ENCODE measurements around the gene ZNF512B. TPM values are rescaled to one million over a fixed set of nuclear protein-coding genes. Genes with fewer than 3 reads are reported as not detected.
A peak's percentile ranks its signal among the peaks of the same experiment; 100 is the strongest.

ZNF512B gene
- total and polyA plus RNA-seq, 2 experiments from 2014 or later: 1.5 to 16.4 TPM

DNA sequence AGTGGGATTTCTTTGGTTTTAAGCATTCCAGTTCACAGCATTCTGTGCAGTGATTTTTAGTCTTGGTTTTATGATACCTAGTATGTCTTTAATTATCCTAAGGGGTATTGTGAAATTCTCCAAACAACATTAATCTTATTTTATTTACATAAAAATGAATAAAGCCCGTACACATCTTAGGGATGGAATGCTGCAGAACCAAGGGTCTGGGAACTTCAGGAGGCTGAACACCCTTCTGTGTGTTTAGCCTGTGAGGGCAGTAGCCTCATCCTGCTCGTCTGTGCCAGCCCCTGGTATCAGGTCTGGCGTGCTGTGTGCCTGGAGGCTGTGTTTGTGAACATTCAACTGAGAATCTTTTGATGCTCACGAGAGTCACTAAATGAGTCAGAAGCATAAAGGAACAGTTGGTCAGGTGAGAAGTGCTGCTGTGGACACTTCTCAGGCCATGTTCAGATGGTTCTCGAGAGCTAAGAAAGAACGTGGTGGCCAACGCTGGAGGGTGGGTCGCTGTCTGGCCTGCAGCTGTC lies 41.0 kb upstream of the ZNF512B start:
- Histone ChIP-seq H3K9ac (no peak overlapping the region), H4K20me1 (ENCODE audit: insufficient read depth) (peaks cover 4% of the 10 kb centered on the region; the same call in 1 of the 2 replicates), H3K4me2 (ENCODE audit: unreplicated experiment) (no peak overlapping the region), H3K79me2 (ENCODE audit: insufficient read depth) (peaks cover 33% of the 10 kb centered on the region), H3K27ac (peak overlapping the region; percentile 39), H3K4me3 (no peak overlapping the region), H3K27me3 (replicated peaks; ENCODE audit: insufficient read depth) (no peaks in the 10 kb centered on the region), H2AFZ (no peak overlapping the region), H3K9me2 (ENCODE audit: insufficient read depth) (no peaks in the 10 kb centered on the region), H3K9me3 (ENCODE audit: low read depth) (no peaks in the 10 kb centered on the region), H3K4me1 (ENCODE audit: insufficient read depth) (no peaks in the 10 kb centered on the region), H3K36me3 (ENCODE audit: low read depth) (peaks cover 50% of the 10 kb centered on the region), H3F3A (ENCODE audit: insufficient read depth) (no peaks in the 10 kb centered on the region)
- DNase-seq: peak; percentile 63
- in situ Hi-C loops (cut with MboI): no loop called here
- TF ChIP-seq EZH2 (IDR thresholded peaks at IDR 0.05; ENCODE audit: insufficient read depth, poor library complexity, severe bottlenecking): no peak
- TF ChIP-seq EZH2phosphoT487 (IDR thresholded peaks at IDR 0.05; ENCODE audit: insufficient read depth, low read depth): no peak
- WGBS, 2 experiments (ENCODE audit: low coverage in 1 of 2, low lambda C conversion rate in 2 of 2, missing lambda C conversion rate in 2 of 2): 55 to 57% methylated on average over 8 of the region's 8 CpGs

DNA sequence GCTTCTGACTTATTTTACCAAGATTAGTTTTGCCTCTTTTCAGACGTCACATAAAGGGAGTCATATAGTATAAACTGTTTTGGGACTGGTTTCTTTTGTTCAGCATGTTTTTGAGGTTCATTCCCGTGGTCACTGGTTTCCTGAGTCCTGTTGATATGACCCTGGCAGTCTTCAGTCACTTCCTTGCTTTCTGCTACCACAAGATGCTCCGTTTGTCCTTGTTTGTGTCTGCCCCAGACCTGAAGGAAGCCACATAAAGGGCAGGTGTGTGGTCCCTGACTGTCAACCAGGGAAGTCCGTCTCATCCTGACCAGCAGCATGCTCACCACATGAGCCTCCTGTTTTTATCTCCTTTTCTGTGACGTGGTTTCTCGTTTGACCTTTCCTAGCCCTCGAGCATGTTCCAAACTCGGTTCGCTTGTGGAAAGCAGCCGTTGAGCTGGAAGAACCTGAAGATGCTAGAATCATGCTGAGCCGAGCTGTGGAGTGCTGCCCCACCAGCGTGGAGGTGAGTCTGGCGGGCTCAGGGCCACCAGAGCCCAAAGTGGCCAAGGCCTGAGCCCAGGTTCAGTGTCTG lies 40.2 kb upstream of the ZNF512B start:
- no peak overlapping the region for H3K4me2 ChIP-seq (ENCODE audit: unreplicated experiment)
- H3K36me3 ChIP-seq (ENCODE audit: low read depth): peaks cover 46% of the 10 kb centered on the region
- H3K27ac ChIP-seq: peak overlapping the region; percentile 24; the same call in 1 of the 2 replicates
- no peak overlapping the region for H3K9ac ChIP-seq
- H3K4me3 ChIP-seq: no peak overlapping the region
- H3K9me2 ChIP-seq (ENCODE audit: insufficient read depth): no peaks in the 10 kb centered on the region
- no peaks in the 10 kb centered on the region for H3K4me1 ChIP-seq (ENCODE audit: insufficient read depth)
- H3F3A ChIP-seq (ENCODE audit: insufficient read depth): no peaks in the 10 kb centered on the region
- TF ChIP-seq EZH2 (IDR thresholded peaks at IDR 0.05; ENCODE audit: insufficient read depth, poor library complexity, severe bottlenecking) (no peak), EZH2phosphoT487 (IDR thresholded peaks at IDR 0.05; ENCODE audit: insufficient read depth, low read depth) (no peak)
- peaks cover 24% of the 10 kb centered on the region for H3K79me2 ChIP-seq (ENCODE audit: insufficient read depth)
- H3K27me3 ChIP-seq (replicated peaks; ENCODE audit: insufficient read depth): no peaks in the 10 kb centered on the region
- no peak for DNase-seq
- H4K20me1 ChIP-seq (ENCODE audit: insufficient read depth): peaks cover 4% of the 10 kb centered on the region; the same call in 1 of the 2 replicates
- no peaks in the 10 kb centered on the region for H3K9me3 ChIP-seq (ENCODE audit: low read depth)
- in situ Hi-C loops (cut with MboI): no loop called here
- WGBS, 2 experiments (ENCODE audit: low coverage in 1 of 2, low lambda C conversion rate in 2 of 2, missing lambda C conversion rate in 2 of 2): 83 to 87% methylated on average over 13 of the region's 13 CpGs
- H2AFZ ChIP-seq: no peak overlapping the region

DNA sequence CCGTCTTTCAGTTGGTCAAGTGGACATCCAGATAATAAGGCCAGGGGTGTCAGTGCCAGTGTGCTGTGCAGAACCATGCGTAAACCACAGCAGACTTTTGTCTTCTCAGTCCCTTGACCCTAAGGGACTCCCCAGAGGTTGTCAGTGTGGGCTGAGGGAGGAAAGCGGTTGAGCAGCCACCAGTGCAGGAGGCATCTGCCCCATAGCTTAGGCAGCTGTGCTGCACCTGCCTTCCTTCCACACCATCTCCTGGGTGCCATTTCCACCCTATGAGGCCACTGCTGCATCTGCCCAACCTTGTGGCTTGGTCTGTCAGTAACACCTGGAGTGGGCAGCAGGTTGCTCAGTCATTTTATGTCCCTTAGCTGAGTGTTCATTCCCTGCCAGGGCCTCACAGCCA lies 37.2 kb upstream of the ZNF512B start:
- H3K36me3 ChIP-seq (ENCODE audit: low read depth): peaks cover 29% of the 10 kb centered on the region; the same call in 1 of the 2 replicates
- H2AFZ ChIP-seq: no peak overlapping the region
- 82 to 83% methylated on average over 3 of the region's 3 CpGs for WGBS, 2 experiments (ENCODE audit: low coverage in 1 of 2, low lambda C conversion rate in 2 of 2, missing lambda C conversion rate in 2 of 2)
- peaks cover 4% of the 10 kb centered on the region; the same call in 1 of the 2 replicates for H4K20me1 ChIP-seq (ENCODE audit: insufficient read depth)
- no peak overlapping the region for H3K27ac ChIP-seq
- no peaks in the 10 kb centered on the region for H3K9me3 ChIP-seq (ENCODE audit: low read depth)
- H3K27me3 ChIP-seq (replicated peaks; ENCODE audit: insufficient read depth): no peaks in the 10 kb centered on the region
- no peak overlapping the region for H3K4me3 ChIP-seq
- H3K9me2 ChIP-seq (ENCODE audit: insufficient read depth): no peaks in the 10 kb centered on the region
- in situ Hi-C loops (cut with MboI): no loop called here
- TF ChIP-seq EZH2phosphoT487 (IDR thresholded peaks at IDR 0.05; ENCODE audit: insufficient read depth, low read depth) (no peak), EZH2 (IDR thresholded peaks at IDR 0.05; ENCODE audit: insufficient read depth, poor library complexity, severe bottlenecking) (no peak)
- H3K79me2 ChIP-seq (ENCODE audit: insufficient read depth): peaks cover 16% of the 10 kb centered on the region
- H3K4me2 ChIP-seq (ENCODE audit: unreplicated experiment): no peak overlapping the region
- no peaks in the 10 kb centered on the region for H3K4me1 ChIP-seq (ENCODE audit: insufficient read depth)
- no peaks in the 10 kb centered on the region for H3F3A ChIP-seq (ENCODE audit: insufficient read depth)
- no peak overlapping the region for H3K9ac ChIP-seq
- DNase-seq: no peak

DNA sequence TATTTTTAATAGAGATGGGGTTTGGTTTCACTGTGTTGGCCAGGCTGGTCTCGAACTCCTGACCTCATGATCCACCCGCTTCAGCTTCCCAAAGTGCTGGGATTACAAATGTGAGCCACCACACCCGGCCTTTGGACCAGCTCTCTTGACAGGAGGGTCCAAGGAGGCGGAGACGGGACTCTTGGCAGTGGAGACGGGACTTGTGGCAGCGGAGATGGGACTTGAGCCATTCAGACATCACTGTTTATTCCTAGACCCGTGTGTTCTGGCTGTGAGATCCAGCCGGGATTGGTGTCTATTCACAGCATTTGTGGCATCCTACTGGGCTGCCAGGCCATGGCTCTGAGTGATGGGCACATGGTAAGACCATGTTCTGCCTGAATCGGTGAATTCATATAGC lies 36.8 kb upstream of the ZNF512B start:
- WGBS, 2 experiments (ENCODE audit: low coverage in 1 of 2, low lambda C conversion rate in 2 of 2, missing lambda C conversion rate in 2 of 2): 44 to 48% methylated on average over 9 to 10 of the region's 10 CpGs
- peaks cover 27% of the 10 kb centered on the region; the same call in 1 of the 2 replicates for H3K36me3 ChIP-seq (ENCODE audit: low read depth)
- H3K27me3 ChIP-seq (replicated peaks; ENCODE audit: insufficient read depth): no peaks in the 10 kb centered on the region
- no peak overlapping the region for H3K4me3 ChIP-seq
- TF ChIP-seq EZH2phosphoT487 (IDR thresholded peaks at IDR 0.05; ENCODE audit: insufficient read depth, low read depth) (no peak), EZH2 (IDR thresholded peaks at IDR 0.05; ENCODE audit: insufficient read depth, poor library complexity, severe bottlenecking) (no peak)
- H3K9me3 ChIP-seq (ENCODE audit: low read depth): no peaks in the 10 kb centered on the region
- in situ Hi-C loops (cut with MboI): no loop called here
- no peak for DNase-seq
- H3K27ac ChIP-seq: no peak overlapping the region
- no peak overlapping the region for H3K4me2 ChIP-seq (ENCODE audit: unreplicated experiment)
- no peaks in the 10 kb centered on the region for H3F3A ChIP-seq (ENCODE audit: insufficient read depth)
- H2AFZ ChIP-seq: no peak overlapping the region
- no peaks in the 10 kb centered on the region for H3K4me1 ChIP-seq (ENCODE audit: insufficient read depth)
- no peaks in the 10 kb centered on the region for H3K9me2 ChIP-seq (ENCODE audit: insufficient read depth)
- H3K9ac ChIP-seq: no peak overlapping the region
- peaks cover 4% of the 10 kb centered on the region; the same call in 1 of the 2 replicates for H4K20me1 ChIP-seq (ENCODE audit: insufficient read depth)
- H3K79me2 ChIP-seq (ENCODE audit: insufficient read depth): peaks cover 16% of the 10 kb centered on the region
